ENCODE data around the gene HOXD10. TPM values are rescaled to one million over a fixed set of nuclear protein-coding genes. Genes with fewer than 3 reads are reported as not detected.

Gene HOXD10
- total RNA-seq, 1 donor from 2014 or later, result 0.52 TPM

DNA sequence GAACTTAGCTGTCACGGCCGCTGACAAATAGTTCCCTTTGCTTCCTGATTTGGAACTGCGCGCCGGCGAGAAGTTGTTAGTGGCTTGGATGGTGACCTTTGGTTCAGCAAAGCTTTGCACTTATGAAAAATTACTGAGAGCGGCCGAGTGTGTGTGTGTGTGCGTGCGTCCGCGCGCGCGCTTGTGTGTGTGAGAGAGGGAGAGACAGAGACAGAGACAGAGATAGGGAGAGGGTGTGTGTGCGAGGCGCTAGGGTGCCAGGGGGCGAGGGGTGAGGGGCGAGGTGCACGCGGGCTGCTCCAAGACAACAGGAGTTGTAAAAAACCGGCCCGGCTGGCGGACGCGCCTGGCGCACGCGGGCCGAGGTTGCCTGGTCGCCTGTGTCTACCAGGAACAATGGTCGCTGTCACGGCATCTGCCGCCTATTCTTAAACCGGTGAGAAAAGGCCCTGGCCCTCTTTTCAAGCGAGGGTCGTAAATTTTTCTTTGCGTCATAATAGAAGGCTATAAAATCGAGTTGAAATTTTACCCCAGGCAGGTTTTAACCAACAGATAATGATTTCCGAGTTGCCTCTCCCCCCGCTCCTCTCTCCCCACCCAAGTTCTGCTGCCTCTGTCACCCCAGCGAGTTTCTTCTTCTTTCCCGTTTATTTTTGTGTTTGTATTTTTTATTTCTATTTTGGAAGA, 41.1 kb downstream of the HOXD10 start:
- H3K9ac ChIP-seq (ENCODE audit: low read depth in 1 of 3, low read length in 3 of 3), result no peak overlapping the region
- peaks cover 9 to 19% (median 15%) of the 10 kb centered on the region in 3 donors for H3K4me1 ChIP-seq (ENCODE audit: control insufficient read depth in 3 of 3, insufficient read depth in 3 of 3, low read length in 3 of 3)
- H3K27ac ChIP-seq (ENCODE audit: low read depth, low read length), result no peak overlapping the region
- peak overlapping the region in 1 of 3 donors; percentile 29 for H3K4me3 ChIP-seq (ENCODE audit: low read length in 3 of 3)
- H3K36me3 ChIP-seq (ENCODE audit: control insufficient read depth in 3 of 3, insufficient read depth in 3 of 3, low read length in 3 of 3), result peaks cover 0 to 2% (median 0%) of the 10 kb centered on the region in 3 donors
- H3K27me3 ChIP-seq (ENCODE audit: control insufficient read depth in 3 of 3, insufficient read depth in 3 of 3, low read length in 3 of 3), result peaks cover 30 to 63% (median 41%) of the 10 kb centered on the region in 3 donors
- H3K9me3 ChIP-seq (ENCODE audit: control insufficient read depth in 3 of 3, low read length in 3 of 3), result no peaks in the 10 kb centered on the region

DNA sequence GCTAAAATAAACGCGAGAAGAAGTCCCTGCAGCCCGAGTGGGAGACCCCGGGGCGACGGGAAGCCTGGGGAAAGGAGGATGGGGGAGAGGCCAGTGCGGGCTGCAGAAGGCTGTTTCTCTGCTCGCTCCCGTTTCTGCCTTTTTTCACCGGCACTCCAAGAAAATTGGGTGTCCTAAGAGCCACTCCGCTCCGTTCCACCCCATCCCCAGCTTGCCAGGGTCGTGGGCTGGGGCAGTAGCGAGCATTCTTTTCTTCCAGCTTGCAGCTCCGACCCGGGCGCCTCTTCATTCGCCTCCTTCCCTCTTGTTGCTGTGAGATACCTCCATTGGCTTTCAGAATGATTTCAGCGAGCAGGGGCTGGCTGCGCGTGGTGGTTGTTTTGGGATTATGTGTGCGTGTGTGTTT, 41.6 kb downstream of the HOXD10 start:
- no peak overlapping the region for H3K9ac ChIP-seq (ENCODE audit: low read depth in 1 of 3, low read length in 3 of 3)
- peaks cover 9 to 19% (median 15%) of the 10 kb centered on the region in 3 donors for H3K4me1 ChIP-seq (ENCODE audit: control insufficient read depth in 3 of 3, insufficient read depth in 3 of 3, low read length in 3 of 3)
- H3K9me3 ChIP-seq (ENCODE audit: control insufficient read depth in 3 of 3, low read length in 3 of 3), result no peaks in the 10 kb centered on the region
- no peaks in the 10 kb centered on the region for H3K36me3 ChIP-seq (ENCODE audit: control insufficient read depth in 3 of 3, insufficient read depth in 3 of 3, low read length in 3 of 3)
- H3K27me3 ChIP-seq (ENCODE audit: control insufficient read depth in 3 of 3, insufficient read depth in 3 of 3, low read length in 3 of 3), result peaks cover 32 to 64% (median 41%) of the 10 kb centered on the region in 3 donors
- H3K27ac ChIP-seq (ENCODE audit: low read depth, low read length), result no peak overlapping the region
- H3K4me3 ChIP-seq (ENCODE audit: low read length in 3 of 3), result no peak overlapping the region

DNA sequence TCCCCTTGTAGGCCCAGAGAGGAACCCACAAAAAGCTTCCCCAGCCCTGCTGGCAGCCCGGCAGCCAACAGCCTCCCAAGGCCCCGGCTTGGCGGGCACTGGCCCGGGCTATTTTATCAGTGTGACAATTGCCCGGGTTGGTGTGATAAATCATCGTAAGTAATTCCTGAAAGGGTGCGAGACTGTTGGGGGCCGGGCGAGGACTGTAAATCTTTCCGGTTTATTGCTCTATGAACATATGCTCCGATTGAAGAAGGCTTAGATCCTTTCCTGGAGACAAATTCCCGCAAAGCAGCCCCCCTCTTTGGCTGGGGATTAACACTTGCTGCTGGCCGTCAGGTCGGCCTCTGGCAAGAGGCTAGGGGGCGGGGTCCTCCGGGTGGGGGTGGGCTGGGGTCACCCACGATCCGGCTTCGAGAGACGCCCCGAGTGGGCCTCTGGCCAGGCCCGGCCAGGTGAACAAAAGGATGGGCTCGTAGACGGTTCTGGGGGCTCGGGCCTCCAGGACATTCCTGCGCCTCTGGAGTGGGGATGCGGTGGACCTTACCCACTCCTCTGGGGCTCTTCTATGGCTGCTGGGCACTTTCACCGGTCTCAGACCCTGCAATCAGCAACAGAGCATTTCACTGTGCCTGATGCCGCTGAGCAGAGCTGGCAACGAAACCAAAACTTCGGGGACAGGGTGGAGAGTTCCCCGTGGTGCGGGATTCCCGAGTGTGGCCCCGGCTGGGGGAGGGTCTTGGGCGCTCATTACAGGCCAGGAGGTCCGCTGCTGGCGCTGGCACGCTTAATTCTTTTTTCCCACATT, 42.5 kb downstream of the HOXD10 start:
- H3K27me3 ChIP-seq (ENCODE audit: control insufficient read depth in 3 of 3, insufficient read depth in 3 of 3, low read length in 3 of 3), result peaks cover 40 to 72% (median 42%) of the 10 kb centered on the region in 3 donors
- H3K9ac ChIP-seq (ENCODE audit: low read depth in 1 of 3, low read length in 3 of 3), result no peak overlapping the region
- H3K27ac ChIP-seq (ENCODE audit: low read depth, low read length), result no peak overlapping the region
- peaks cover 9 to 19% (median 15%) of the 10 kb centered on the region in 3 donors for H3K4me1 ChIP-seq (ENCODE audit: control insufficient read depth in 3 of 3, insufficient read depth in 3 of 3, low read length in 3 of 3)
- H3K36me3 ChIP-seq (ENCODE audit: control insufficient read depth in 3 of 3, insufficient read depth in 3 of 3, low read length in 3 of 3), result no peaks in the 10 kb centered on the region
- H3K4me3 ChIP-seq (ENCODE audit: low read length in 3 of 3), result no peak overlapping the region
- H3K9me3 ChIP-seq (ENCODE audit: control insufficient read depth in 3 of 3, low read length in 3 of 3), result no peaks in the 10 kb centered on the region

DNA sequence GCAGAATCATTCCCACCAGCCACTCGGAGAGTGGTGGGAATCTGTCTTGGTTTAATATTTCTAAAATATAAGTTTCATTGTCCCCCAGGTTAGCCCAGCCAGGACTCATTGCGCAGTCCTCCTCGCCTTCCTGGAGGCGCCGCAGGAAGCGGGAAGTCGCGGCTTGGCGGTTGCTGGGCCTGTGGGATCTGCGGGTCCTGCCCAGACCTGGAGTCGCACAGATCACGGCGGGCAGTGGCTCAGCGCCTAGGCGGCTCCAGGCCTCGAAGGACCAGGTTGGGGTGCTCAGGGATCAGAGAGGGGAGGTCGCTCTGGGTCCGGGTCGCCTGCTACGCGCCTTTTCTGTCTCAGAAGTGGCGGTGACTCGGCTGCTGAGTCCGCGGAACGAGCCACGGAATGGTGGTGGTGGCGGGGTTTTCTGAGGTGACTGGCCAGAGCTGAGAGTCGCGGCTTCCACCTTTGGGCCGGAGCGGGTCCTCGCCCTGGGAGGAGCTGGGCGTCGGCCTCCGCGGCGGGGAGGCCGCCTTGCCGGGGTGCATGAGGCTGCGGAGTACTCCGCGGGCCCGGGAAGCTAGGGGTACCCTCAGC, 43.2 kb downstream of the HOXD10 start:
- Histone ChIP-seq H3K36me3 (ENCODE audit: control insufficient read depth in 3 of 3, insufficient read depth in 3 of 3, low read length in 3 of 3) (no peaks in the 10 kb centered on the region), H3K4me3 (ENCODE audit: low read length in 3 of 3) (peak overlapping the region in 1 of 3 donors; percentile 45), H3K9me3 (ENCODE audit: control insufficient read depth in 3 of 3, low read length in 3 of 3) (no peaks in the 10 kb centered on the region), H3K4me1 (ENCODE audit: control insufficient read depth in 3 of 3, insufficient read depth in 3 of 3, low read length in 3 of 3) (peaks cover 9 to 19% (median 15%) of the 10 kb centered on the region in 3 donors), H3K27me3 (ENCODE audit: control insufficient read depth in 3 of 3, insufficient read depth in 3 of 3, low read length in 3 of 3) (peaks cover 47 to 79% (median 49%) of the 10 kb centered on the region in 3 donors), H3K9ac (ENCODE audit: low read depth in 1 of 3, low read length in 3 of 3) (no peak overlapping the region), H3K27ac (ENCODE audit: low read depth, low read length) (no peak overlapping the region)

DNA sequence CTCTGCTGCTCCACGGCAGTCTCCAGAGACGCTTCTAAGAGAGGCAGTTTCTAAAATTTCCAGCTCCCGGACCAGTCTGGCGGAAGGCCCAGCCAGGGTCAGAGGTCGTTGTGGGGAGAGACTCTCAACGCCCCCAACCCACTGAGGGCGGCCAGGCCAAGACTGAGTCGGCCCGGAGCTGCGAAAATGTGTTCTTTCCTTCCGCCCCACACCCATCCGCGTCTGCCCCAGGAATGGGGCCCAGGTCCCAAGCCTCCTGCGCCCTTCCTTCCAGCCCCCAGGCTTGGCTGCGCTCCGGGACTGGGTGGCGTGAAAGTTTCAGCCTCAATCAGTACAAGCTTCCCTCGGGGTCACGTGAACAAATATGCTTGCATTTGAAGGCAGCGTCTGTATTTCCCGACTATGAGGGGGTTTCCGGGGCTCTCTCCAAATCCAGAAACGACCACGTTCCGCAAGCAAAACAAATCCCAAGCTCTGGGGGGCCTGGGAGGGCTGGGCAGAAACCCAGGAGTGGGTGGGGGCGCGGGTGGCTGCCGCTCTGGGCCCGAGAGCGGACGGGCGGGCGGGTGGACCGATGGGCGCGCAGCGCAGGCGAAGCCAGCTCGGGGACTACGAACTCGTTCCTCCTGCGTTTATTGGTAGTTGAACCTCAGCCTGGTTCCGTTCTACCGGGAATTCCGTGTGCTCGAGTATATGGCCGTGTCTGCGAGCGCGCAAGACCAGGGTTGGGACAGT, 43.8 kb downstream of the HOXD10 start:
- Histone ChIP-seq H3K9me3 (ENCODE audit: control insufficient read depth in 3 of 3, low read length in 3 of 3) (no peaks in the 10 kb centered on the region), H3K4me3 (ENCODE audit: low read length in 3 of 3) (peak overlapping the region in 2 of 3 donors; percentile 36 to 38), H3K9ac (ENCODE audit: low read depth in 1 of 3, low read length in 3 of 3) (peak overlapping the region in 2 of 3 donors; percentile 6 to 43), H3K4me1 (ENCODE audit: control insufficient read depth in 3 of 3, insufficient read depth in 3 of 3, low read length in 3 of 3) (peaks cover 11 to 19% (median 15%) of the 10 kb centered on the region in 3 donors), H3K36me3 (ENCODE audit: control insufficient read depth in 3 of 3, insufficient read depth in 3 of 3, low read length in 3 of 3) (no peaks in the 10 kb centered on the region), H3K27me3 (ENCODE audit: control insufficient read depth in 3 of 3, insufficient read depth in 3 of 3, low read length in 3 of 3) (peaks cover 51 to 86% (median 56%) of the 10 kb centered on the region in 3 donors), H3K27ac (ENCODE audit: low read depth, low read length) (no peak overlapping the region)

DNA sequence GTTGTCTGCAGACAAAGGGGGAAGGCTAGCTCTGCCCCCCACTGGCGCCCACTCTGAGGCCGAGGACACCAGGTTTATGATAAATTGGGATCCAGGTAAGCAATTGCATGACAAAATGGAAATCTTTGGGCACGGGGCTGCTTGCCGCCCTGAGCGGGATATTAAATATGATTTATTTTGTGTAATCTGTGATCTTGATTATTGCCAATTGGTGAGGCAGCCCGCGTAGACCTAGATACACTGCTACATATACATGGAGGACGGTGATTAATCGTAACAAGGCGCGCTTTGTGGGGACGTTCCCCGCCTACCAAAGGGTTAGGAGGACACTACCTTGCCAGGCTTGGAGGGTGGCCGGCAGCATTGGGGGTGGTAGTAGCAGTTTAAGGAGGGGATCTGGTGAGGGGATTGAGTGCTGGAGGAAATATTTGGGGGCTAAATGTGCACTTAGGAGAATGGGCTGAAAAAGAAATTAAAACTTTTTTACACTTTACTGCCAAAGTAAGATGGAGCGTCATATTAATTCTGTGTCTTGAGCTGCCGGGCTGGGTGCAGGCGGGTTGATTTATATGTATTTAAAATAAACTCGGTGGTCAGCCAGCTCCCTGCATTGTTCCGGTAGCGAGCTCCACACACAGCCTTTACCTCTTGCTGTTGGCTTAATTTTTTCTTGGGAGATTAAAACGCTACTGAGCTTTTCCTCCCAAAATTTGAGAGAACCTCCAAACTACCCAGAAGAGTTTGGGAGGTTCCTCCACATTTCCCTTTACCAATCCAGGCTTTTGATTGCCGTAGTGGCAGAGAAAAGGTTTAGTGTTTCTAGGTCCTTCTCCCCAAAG, 44.6 kb downstream of the HOXD10 start:
- H3K9me3 ChIP-seq (ENCODE audit: control insufficient read depth in 3 of 3, low read length in 3 of 3), result no peaks in the 10 kb centered on the region
- no peak overlapping the region for H3K9ac ChIP-seq (ENCODE audit: low read depth in 1 of 3, low read length in 3 of 3)
- H3K4me1 ChIP-seq (ENCODE audit: control insufficient read depth in 3 of 3, insufficient read depth in 3 of 3, low read length in 3 of 3), result peaks cover 14 to 19% (median 15%) of the 10 kb centered on the region in 3 donors
- H3K27ac ChIP-seq (ENCODE audit: low read depth, low read length), result no peak overlapping the region
- H3K27me3 ChIP-seq (ENCODE audit: control insufficient read depth in 3 of 3, insufficient read depth in 3 of 3, low read length in 3 of 3), result peaks cover 53 to 89% (median 60%) of the 10 kb centered on the region in 3 donors
- H3K4me3 ChIP-seq (ENCODE audit: low read length in 3 of 3), result no peak overlapping the region
- H3K36me3 ChIP-seq (ENCODE audit: control insufficient read depth in 3 of 3, insufficient read depth in 3 of 3, low read length in 3 of 3), result no peaks in the 10 kb centered on the region

DNA sequence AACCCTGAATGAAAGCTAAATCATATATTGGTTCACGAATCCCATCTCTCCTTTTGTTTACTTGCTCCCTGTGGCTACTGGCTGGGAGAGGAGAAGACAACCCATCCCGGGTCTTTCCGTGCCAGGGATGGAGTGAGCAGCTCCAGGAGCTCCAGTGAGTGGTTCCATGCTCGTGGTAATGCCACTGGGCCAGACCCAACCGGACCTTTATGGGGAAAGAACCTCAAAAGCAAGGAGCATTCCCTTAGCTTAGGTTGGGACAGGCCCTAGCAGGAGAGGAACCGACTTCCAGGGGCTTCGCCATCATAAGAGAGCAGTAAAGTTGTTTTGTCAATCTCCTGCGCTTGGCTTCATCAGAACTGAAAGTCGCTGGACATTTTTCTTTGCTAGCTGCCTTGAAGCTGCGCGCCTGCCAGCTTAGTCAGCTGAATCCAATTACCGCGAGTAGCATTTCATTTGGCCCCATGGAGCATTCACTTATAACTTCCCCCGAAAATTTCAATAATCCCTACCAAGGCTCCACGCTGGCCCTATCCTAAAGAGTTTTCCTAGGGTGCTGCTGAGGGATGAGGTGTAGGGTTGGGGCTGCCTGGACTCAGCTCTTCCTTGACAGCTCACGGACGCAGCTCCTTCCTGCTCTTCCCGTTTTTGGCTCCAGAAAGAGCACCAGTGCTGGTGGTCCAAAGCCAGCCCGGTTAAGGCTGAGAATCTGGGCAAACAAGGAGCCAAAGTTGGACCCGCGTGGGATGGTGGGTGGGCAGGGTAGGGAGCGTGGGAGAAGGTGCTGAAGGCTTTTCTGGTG, 45.4 kb downstream of the HOXD10 start:
- Histone ChIP-seq H3K36me3 (ENCODE audit: control insufficient read depth in 3 of 3, insufficient read depth in 3 of 3, low read length in 3 of 3) (no peaks in the 10 kb centered on the region), H3K4me3 (ENCODE audit: low read length in 3 of 3) (peak overlapping the region; percentile 17 to 54 (median 52)), H3K9me3 (ENCODE audit: control insufficient read depth in 3 of 3, low read length in 3 of 3) (no peaks in the 10 kb centered on the region), H3K4me1 (ENCODE audit: control insufficient read depth in 3 of 3, insufficient read depth in 3 of 3, low read length in 3 of 3) (peaks cover 14 to 19% (median 15%) of the 10 kb centered on the region in 3 donors), H3K9ac (ENCODE audit: low read depth in 1 of 3, low read length in 3 of 3) (peak overlapping the region in 1 of 3 donors; percentile 8), H3K27ac (ENCODE audit: low read depth, low read length) (no peak overlapping the region), H3K27me3 (ENCODE audit: control insufficient read depth in 3 of 3, insufficient read depth in 3 of 3, low read length in 3 of 3) (peaks cover 54 to 84% (median 55%) of the 10 kb centered on the region in 3 donors)

DNA sequence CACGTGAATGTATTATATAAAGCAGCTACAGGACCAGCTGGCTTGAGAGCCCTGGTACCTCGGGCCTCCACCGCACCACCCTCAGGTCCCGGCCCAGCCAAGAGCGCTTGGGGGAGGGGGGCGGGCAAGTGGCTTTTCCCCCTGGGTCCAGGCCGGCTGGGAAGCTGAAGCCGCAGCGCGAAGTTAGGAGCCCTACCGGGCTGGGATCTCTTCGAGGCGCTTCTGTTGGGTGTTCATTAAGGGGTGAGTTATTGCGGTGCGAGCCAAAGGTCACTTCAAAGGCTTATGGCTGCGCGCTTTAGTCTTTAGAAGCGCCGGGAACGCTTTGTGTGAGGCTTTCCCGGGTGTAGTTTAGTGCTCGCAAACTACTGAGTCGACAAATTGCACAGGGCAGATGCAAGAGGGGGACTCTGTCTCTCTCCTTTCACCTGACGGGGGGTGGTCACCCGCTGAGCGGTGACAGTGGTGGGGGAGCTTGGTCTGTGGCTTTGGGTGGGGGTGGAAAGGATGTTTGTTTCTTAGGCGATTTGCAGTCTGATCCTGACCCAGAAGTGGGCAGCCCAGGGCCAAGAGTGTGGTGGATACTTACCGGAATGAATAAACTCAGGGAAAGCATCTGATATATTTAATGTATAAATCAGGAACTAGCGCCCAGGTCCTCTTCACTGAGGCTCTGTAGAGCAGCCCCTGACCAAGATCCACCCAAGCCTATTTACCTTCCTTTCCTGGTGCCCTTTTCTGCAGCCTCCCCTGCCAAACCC, 46.5 kb downstream of the HOXD10 start:
- H3K9ac ChIP-seq (ENCODE audit: low read depth in 1 of 3, low read length in 3 of 3), result no peak overlapping the region
- H3K4me1 ChIP-seq (ENCODE audit: control insufficient read depth in 3 of 3, insufficient read depth in 3 of 3, low read length in 3 of 3), result peaks cover 14 to 19% (median 15%) of the 10 kb centered on the region in 3 donors

More for the DNA sequence above, 46.5 kb downstream of the HOXD10 start:
- H3K4me3 ChIP-seq (ENCODE audit: low read length in 3 of 3), result no peak overlapping the region
- H3K27me3 ChIP-seq (ENCODE audit: control insufficient read depth in 3 of 3, insufficient read depth in 3 of 3, low read length in 3 of 3), result peaks cover 53 to 82% (median 55%) of the 10 kb centered on the region in 3 donors
- H3K27ac ChIP-seq (ENCODE audit: low read depth, low read length), result no peak overlapping the region
- H3K9me3 ChIP-seq (ENCODE audit: control insufficient read depth in 3 of 3, low read length in 3 of 3), result no peaks in the 10 kb centered on the region
- no peaks in the 10 kb centered on the region for H3K36me3 ChIP-seq (ENCODE audit: control insufficient read depth in 3 of 3, insufficient read depth in 3 of 3, low read length in 3 of 3)

Measured in skeletal muscle tissue (tissue), 4 donors.